DOHH2 (cell line): ENCODE data around the gene GRM2.
"Not testable (repeated sequence)": the region's sequence is repeated elsewhere in the genome, so short reads cannot be mapped to it uniquely, and the experiment has no call there.

ENCODE experiments used
- H3F3A ChIP-seq: fragments of 200-600 bp; sonication (generic), shearing (Covaris generic); 2 replicates; pipeline ENCODE4 v1.6.0; 2016; ENCODE audit warnings: antibody characterized with exemption, mild to moderate bottlenecking; ENCODE audit not compliant: control insufficient read depth, insufficient read depth
- H3K27ac ChIP-seq: fragments of 200-600 bp; sonication (generic); 2 replicates; pipeline ENCODE4 v1.5.1; 2014; ENCODE audit warnings: low read depth, mild to moderate bottlenecking, low read length, moderate library complexity
- H3K27me3 ChIP-seq: fragments of 200-600 bp; sonication (generic); 2 replicates; pipeline ENCODE4 v1.6.1; 2014; ENCODE audit warnings: mild to moderate bottlenecking, low read length, mixed read lengths; ENCODE audit not compliant: control insufficient read depth
- H3K36me3 ChIP-seq: fragments of 200-600 bp; sonication (generic); 2 replicates; pipeline ENCODE4 v1.6.1; 2014; ENCODE audit warnings: mild to moderate bottlenecking, low read length, moderate library complexity, mixed read lengths; ENCODE audit not compliant: control insufficient read depth
- H3K4me1 ChIP-seq: fragments of 200-600 bp; sonication (generic); 2 replicates; pipeline ENCODE4 v1.6.1; 2014; ENCODE audit warnings: mild to moderate bottlenecking, low read length, mixed read lengths; ENCODE audit not compliant: control insufficient read depth
- H3K4me2 ChIP-seq: fragments of 200-600 bp; sonication (generic); 2 replicates; pipeline ENCODE4 v1.6.0; 2014; ENCODE audit warnings: mild to moderate bottlenecking, low read length, moderate library complexity
- H3K4me3 ChIP-seq: fragments of 200-600 bp; sonication (generic); 2 replicates; pipeline ENCODE4 v1.5.1; 2014; ENCODE audit warnings: mild to moderate bottlenecking, low read length, mixed read lengths
- H3K79me2 ChIP-seq: fragments of 200-600 bp; sonication (generic); 2 replicates; pipeline ENCODE4 v1.6.1; 2014; ENCODE audit warnings: mild to moderate bottlenecking, low read length, mixed read lengths; ENCODE audit not compliant: control insufficient read depth
- H3K9me2 ChIP-seq: fragments of 200-600 bp; sonication (generic); replicated peaks from 2 replicates; pipeline ENCODE4 v1.6.1; 2014; ENCODE audit warnings: mild to moderate bottlenecking, low read length, mixed read lengths; ENCODE audit not compliant: control insufficient read depth
- H3K9me3 ChIP-seq: fragments of 200-600 bp; sonication (generic); 2 replicates; pipeline ENCODE4 v1.6.1; 2014; ENCODE audit warnings: antibody characterized with exemption, low read length, mixed read lengths; ENCODE audit not compliant: control insufficient read depth, insufficient read depth
- H4K20me1 ChIP-seq: fragments of 200-600 bp; sonication (generic); 2 replicates; pipeline ENCODE4 v1.6.0; 2014; ENCODE audit warnings: low read depth, mild to moderate bottlenecking, antibody characterized with exemption, low read length, moderate library complexity; ENCODE audit not compliant: control insufficient read depth, insufficient read depth
- CTCF ChIP-seq: fragments of 200-600 bp; sonication (generic); IDR thresholded peaks from one replicate; pipeline ENCODE4 v1.5.1; 2014; ENCODE audit warnings: antibody characterized with exemption, mild to moderate bottlenecking, low read depth, low read length; ENCODE audit not compliant: poor library complexity, severe bottlenecking
- EZH2phosphoT487 ChIP-seq: fragments of 200-600 bp; sonication (generic); IDR thresholded peaks from 2 replicates; pipeline ENCODE4 v1.6.1; 2017; ENCODE audit warnings: borderline replicate concordance, mild to moderate bottlenecking, antibody characterized with exemption, low read length, moderate library complexity, mixed read lengths

The GRM2 gene

GRCh38 chr3:51735950-51736349, 29.1 kb downstream of the GRM2 start:
- Histone ChIP-seq H3K79me2 (no peaks in the 10 kb centered on the region), H3K27me3 (peaks cover 11% of the 10 kb centered on the region), H3K36me3 (no peaks in the 10 kb centered on the region), H3K4me1 (no peaks in the 10 kb centered on the region), H3K9me2 (no peaks in the 10 kb centered on the region), H3K4me3 (no peak overlapping the region), H3K4me2 (no peak overlapping the region), H3F3A (no peaks in the 10 kb centered on the region), H3K9me3 (no peaks in the 10 kb centered on the region), H4K20me1 (no peaks in the 10 kb centered on the region), H3K27ac (no peak overlapping the region)
- TF ChIP-seq CTCF (no peak), EZH2phosphoT487 (no peak)

GRCh38 chr3:51739110-51739509, 32.2 kb downstream of the GRM2 start:
- Histone ChIP-seq H3K79me2 (no peaks in the 10 kb centered on the region), H3K9me3 (no peaks in the 10 kb centered on the region; the same call in 1 of the 2 replicates), H3K27ac (no peak overlapping the region), H3K4me1 (no peaks in the 10 kb centered on the region), H3K27me3 (peaks cover 11% of the 10 kb centered on the region), H4K20me1 (no peaks in the 10 kb centered on the region), H3K36me3 (no peaks in the 10 kb centered on the region), H3K4me2 (no peak overlapping the region), H3K9me2 (no peaks in the 10 kb centered on the region), H3F3A (no peaks in the 10 kb centered on the region), H3K4me3 (no peak overlapping the region)
- no peak for TF ChIP-seq EZH2phosphoT487
- TF ChIP-seq CTCF: no peak

- H3K9me3 ChIP-seq, H3K27me3 ChIP-seq, H3K79me2 ChIP-seq, H4K20me1 ChIP-seq, H3K27ac ChIP-seq, H3K4me1 ChIP-seq, H3K4me3 ChIP-seq, H3F3A ChIP-seq, H3K9me2 ChIP-seq, H3K4me2 ChIP-seq, H3K36me3 ChIP-seq: not testable (repeated sequence)
These were observed 35.5 kb downstream of the GRM2 start for GRCh38 chr3:51742320-51742719.

GRCh38 chr3:51742978-51743377, 36.1 kb downstream of the GRM2 start:
- H3K4me2 ChIP-seq: peak overlapping the region; percentile 26; the same call in 1 of the 2 replicates
- not testable (repeated sequence) for H3K79me2 ChIP-seq, H3F3A ChIP-seq, H3K36me3 ChIP-seq, H3K9me3 ChIP-seq, H4K20me1 ChIP-seq, H3K9me2 ChIP-seq, H3K4me1 ChIP-seq, H3K27me3 ChIP-seq, H3K4me3 ChIP-seq, H3K27ac ChIP-seq
